ENCODE results near the gene WNT7A.

Gene WNT7A

DNA sequence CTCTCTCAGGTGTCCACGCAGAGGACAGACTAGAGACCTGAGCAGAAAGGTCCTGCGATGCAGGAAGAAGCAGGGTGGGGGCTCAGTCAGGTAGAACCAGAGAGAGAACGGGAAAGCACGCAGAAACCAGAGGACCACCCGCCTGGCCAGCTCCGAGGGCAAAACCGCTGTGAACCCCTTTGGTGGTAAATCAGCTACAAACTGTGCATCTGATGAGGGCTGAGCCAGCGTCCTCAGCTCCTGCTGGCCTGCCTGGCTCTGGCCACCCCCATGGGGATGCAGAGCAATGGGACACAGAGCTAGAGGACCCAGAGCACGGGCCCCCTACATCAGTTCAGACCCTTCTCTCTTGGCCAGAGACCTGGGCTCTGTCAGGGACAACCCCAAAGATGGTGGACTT lies 44.6 kb downstream of the WNT7A start:
- H4K20me1 ChIP-seq (ENCODE audit: insufficient read depth, low read length) = no peaks in the 10 kb centered on the region
- H3K4me1 ChIP-seq (ENCODE audit: insufficient read depth, low read length, severe bottlenecking) = no peaks in the 10 kb centered on the region
- H3K36me3 ChIP-seq (ENCODE audit: insufficient read depth, low read length) = no peaks in the 10 kb centered on the region
- H3K27ac ChIP-seq (ENCODE audit: low read depth, low read length, poor library complexity, severe bottlenecking) = no peak overlapping the region
- no peak overlapping the region for H2AFZ ChIP-seq (ENCODE audit: low read length)
- H3K4me2 ChIP-seq (ENCODE audit: low read length) = no peak overlapping the region
- H3F3A ChIP-seq (ENCODE audit: insufficient read depth, low read length) = no peaks in the 10 kb centered on the region
- TF ChIP-seq EZH2 (IDR thresholded peaks at IDR 0.05; ENCODE audit: borderline replicate concordance, low read length) = no peak
- no peak for TF ChIP-seq CTCF (IDR thresholded peaks at IDR 0.05; ENCODE audit: low read length)
- H3K9me2 ChIP-seq (ENCODE audit: low read depth, low read length) = no peaks in the 10 kb centered on the region
- no peak overlapping the region for H3K4me3 ChIP-seq (ENCODE audit: low read depth, low read length, poor library complexity, severe bottlenecking)
- no peaks in the 10 kb centered on the region for H3K79me2 ChIP-seq (ENCODE audit: insufficient read depth, low read length)
- H3K27me3 ChIP-seq (ENCODE audit: insufficient read depth, low read length) = 0 out of 2 replicates have a peak, but pooled peaks cover 7% of the 10 kb centered on the region
- no peaks in the 10 kb centered on the region for H3K9me3 ChIP-seq (ENCODE audit: low read length)
- no peak overlapping the region for H3K9ac ChIP-seq (ENCODE audit: low read length)

DNA sequence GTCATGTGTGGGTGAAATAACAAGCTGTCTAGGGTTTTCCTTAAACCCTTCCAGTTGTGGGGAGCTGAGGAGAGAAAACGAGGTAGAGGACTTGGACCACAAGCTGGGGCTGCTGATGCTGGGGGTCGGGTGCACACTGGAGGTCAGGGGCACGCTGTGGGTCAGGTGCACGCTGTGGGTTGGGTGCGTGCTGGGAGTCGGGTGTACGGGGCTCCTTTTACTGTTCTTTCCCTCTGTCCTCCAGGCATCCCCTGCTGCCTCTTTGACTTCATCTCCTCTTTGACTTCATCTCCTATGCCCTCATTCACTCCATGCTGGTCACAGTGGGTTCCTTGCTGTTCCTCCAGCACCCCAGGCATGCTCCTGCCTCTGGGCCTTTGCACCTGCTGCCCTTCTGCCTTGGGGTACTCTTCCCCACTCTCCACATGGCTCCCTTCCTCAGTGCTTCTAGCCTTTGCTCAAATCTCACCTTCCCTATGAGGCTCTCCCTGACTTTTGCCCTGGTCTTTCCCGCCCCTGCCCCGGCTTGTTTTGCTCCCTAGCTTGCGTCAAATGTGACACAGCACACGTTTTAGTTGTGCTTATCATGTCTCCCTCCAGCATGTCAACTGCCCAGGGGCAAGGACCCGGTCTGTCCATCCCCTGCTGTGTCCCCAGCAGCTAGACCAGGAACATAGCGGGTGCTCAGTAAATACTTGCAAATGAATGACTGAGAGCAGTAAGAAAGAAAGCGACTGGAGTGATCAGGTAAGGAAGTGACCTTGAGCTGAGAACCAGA lies 45.4 kb downstream of the WNT7A start:
- no peak overlapping the region for H3K4me2 ChIP-seq (ENCODE audit: low read length)
- no peaks in the 10 kb centered on the region for H3K9me2 ChIP-seq (ENCODE audit: low read depth, low read length)
- no peaks in the 10 kb centered on the region for H3F3A ChIP-seq (ENCODE audit: insufficient read depth, low read length)
- TF ChIP-seq EZH2 (IDR thresholded peaks at IDR 0.05; ENCODE audit: borderline replicate concordance, low read length) = no peak
- TF ChIP-seq CTCF (IDR thresholded peaks at IDR 0.05; ENCODE audit: low read length) = no peak
- H3K27ac ChIP-seq (ENCODE audit: low read depth, low read length, poor library complexity, severe bottlenecking) = no peak overlapping the region
- H2AFZ ChIP-seq (ENCODE audit: low read length) = no peak overlapping the region
- H3K36me3 ChIP-seq (ENCODE audit: insufficient read depth, low read length) = no peaks in the 10 kb centered on the region
- H3K27me3 ChIP-seq (ENCODE audit: insufficient read depth, low read length) = 0 out of 2 replicates have a peak, but pooled peaks cover 7% of the 10 kb centered on the region
- no peaks in the 10 kb centered on the region for H3K9me3 ChIP-seq (ENCODE audit: low read length)
- H3K9ac ChIP-seq (ENCODE audit: low read length) = no peak overlapping the region
- no peak overlapping the region for H3K4me3 ChIP-seq (ENCODE audit: low read depth, low read length, poor library complexity, severe bottlenecking)
- no peaks in the 10 kb centered on the region for H3K79me2 ChIP-seq (ENCODE audit: insufficient read depth, low read length)
- H4K20me1 ChIP-seq (ENCODE audit: insufficient read depth, low read length) = no peaks in the 10 kb centered on the region
- no peaks in the 10 kb centered on the region for H3K4me1 ChIP-seq (ENCODE audit: insufficient read depth, low read length, severe bottlenecking)

GRCh38 chr3:13833506-13834257 lies 46.2 kb downstream of the WNT7A start:
- no peak overlapping the region for H3K4me3 ChIP-seq (ENCODE audit: low read depth, low read length, poor library complexity, severe bottlenecking)
- H3K36me3 ChIP-seq (ENCODE audit: insufficient read depth, low read length) = no peaks in the 10 kb centered on the region
- no peaks in the 10 kb centered on the region for H3K9me3 ChIP-seq (ENCODE audit: low read length)
- no peak overlapping the region for H3K4me2 ChIP-seq (ENCODE audit: low read length)
- H3K79me2 ChIP-seq (ENCODE audit: insufficient read depth, low read length) = no peaks in the 10 kb centered on the region
- 0 out of 2 replicates have a peak, but pooled peaks cover 7% of the 10 kb centered on the region for H3K27me3 ChIP-seq (ENCODE audit: insufficient read depth, low read length)
- no peaks in the 10 kb centered on the region for H3F3A ChIP-seq (ENCODE audit: insufficient read depth, low read length)
- no peaks in the 10 kb centered on the region for H3K4me1 ChIP-seq (ENCODE audit: insufficient read depth, low read length, severe bottlenecking)
- TF ChIP-seq EZH2 (IDR thresholded peaks at IDR 0.05; ENCODE audit: borderline replicate concordance, low read length) (no peak), CTCF (IDR thresholded peaks at IDR 0.05; ENCODE audit: low read length) (no peak)
- H3K9me2 ChIP-seq (ENCODE audit: low read depth, low read length) = no peaks in the 10 kb centered on the region
- H2AFZ ChIP-seq (ENCODE audit: low read length) = no peak overlapping the region
- H4K20me1 ChIP-seq (ENCODE audit: insufficient read depth, low read length) = no peaks in the 10 kb centered on the region
- no peak overlapping the region for H3K9ac ChIP-seq (ENCODE audit: low read length)
- no peak overlapping the region for H3K27ac ChIP-seq (ENCODE audit: low read depth, low read length, poor library complexity, severe bottlenecking)

All from OCI-LY1 (cell line).